Measurements from ENCODE around the gene GPC6.

DNA sequence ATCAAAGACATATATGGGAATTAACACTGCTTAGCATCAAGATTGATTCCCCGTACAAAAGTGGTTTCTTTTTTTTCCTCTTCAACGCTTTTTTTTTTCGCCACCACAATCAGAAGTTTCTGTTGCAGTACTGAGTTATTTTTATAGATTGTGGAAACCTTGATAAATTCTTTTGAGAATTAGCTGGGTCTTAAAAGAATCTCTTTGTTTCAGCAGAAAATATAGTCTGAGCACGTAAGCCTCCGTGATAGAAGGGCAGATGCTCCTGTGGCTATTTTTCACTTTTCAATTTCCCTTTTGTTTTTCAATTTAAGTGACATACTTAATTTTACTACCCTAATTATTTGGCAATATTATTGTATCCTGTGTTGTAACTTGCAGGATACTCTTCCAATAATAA, 721.0 kb downstream of the GPC6 start:
- TF ChIP-seq EZH2 (IDR thresholded peaks at IDR 0.05): no peak
- TF ChIP-seq, protein P1, sequence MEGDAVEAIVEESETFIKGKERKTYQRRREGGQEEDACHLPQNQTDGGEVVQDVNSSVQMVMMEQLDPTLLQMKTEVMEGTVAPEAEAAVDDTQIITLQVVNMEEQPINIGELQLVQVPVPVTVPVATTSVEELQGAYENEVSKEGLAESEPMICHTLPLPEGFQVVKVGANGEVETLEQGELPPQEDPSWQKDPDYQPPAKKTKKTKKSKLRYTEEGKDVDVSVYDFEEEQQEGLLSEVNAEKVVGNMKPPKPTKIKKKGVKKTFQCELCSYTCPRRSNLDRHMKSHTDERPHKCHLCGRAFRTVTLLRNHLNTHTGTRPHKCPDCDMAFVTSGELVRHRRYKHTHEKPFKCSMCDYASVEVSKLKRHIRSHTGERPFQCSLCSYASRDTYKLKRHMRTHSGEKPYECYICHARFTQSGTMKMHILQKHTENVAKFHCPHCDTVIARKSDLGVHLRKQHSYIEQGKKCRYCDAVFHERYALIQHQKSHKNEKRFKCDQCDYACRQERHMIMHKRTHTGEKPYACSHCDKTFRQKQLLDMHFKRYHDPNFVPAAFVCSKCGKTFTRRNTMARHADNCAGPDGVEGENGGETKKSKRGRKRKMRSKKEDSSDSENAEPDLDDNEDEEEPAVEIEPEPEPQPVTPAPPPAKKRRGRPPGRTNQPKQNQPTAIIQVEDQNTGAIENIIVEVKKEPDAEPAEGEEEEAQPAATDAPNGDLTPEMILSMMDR (IDR thresholded peaks at IDR 0.05): no peak

Data from neural progenitor cell (in vitro differentiated cells).